Esophagus muscularis mucosa (tissue), 3 donors: ENCODE measurements around the gene CLEC4C.
"Not testable (repeated sequence)": the region's sequence is repeated elsewhere in the genome, so short reads cannot be mapped to it uniquely, and the experiment has no call there.

Experiments used
- POLR2A ChIP-seq: fragments of 450-650 bp; IDR thresholded peaks from one replicate; pipeline ENCODE4 v1.6.1; 2017; ENCODE audit warnings: antibody characterized with exemption, moderate library complexity, mild to moderate bottlenecking, low read depth
- POLR2AphosphoS5 ChIP-seq, 2 donors: sonication (generic); formaldehyde crosslinking; IDR thresholded peaks; one replicate each; pipeline ENCODE4 v1.6.1; 2017; ENCODE audit warnings: antibody characterized with exemption in 2 of 2
- TF ChIP-seq, protein P1 (sequence below), 3 experiments: fragments of 200-600 bp in 2 of 3; fragments of 450-650 bp in 1 of 3; sonication (generic) in 2 of 3; IDR thresholded peaks; one replicate each; pipeline ENCODE4 v1.5.1; 2017 to 2019; ENCODE audit warnings: antibody characterized with exemption in 3 of 3, mild to moderate bottlenecking in 2 of 3, moderate library complexity in 1 of 3

DNA sequence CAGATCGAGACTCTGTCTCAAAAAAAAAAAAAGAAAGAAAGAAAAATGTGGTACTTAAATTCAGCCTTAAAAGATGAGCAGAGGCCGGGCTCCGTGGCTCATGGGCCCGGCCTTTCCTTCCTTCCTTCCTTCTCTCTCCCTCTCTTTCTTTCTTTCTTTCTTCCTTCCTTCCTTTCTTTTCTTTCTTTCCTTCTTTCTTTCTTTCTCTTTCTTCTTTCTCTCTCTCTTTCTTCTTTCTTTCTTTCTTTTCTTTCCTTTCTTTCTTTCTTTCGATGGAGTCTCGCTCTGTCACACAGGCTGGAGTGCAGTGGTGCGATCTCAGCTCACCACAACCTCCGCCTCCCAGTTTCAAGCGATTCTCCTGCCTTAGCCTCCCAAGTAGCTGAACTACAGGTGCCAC is 36.3 kb upstream of the CLEC4C start:
- not testable (repeated sequence) for TF ChIP-seq POLR2A; POLR2AphosphoS5 (IDR thresholded peaks at IDR 0.05)
- TF ChIP-seq, protein P1, sequence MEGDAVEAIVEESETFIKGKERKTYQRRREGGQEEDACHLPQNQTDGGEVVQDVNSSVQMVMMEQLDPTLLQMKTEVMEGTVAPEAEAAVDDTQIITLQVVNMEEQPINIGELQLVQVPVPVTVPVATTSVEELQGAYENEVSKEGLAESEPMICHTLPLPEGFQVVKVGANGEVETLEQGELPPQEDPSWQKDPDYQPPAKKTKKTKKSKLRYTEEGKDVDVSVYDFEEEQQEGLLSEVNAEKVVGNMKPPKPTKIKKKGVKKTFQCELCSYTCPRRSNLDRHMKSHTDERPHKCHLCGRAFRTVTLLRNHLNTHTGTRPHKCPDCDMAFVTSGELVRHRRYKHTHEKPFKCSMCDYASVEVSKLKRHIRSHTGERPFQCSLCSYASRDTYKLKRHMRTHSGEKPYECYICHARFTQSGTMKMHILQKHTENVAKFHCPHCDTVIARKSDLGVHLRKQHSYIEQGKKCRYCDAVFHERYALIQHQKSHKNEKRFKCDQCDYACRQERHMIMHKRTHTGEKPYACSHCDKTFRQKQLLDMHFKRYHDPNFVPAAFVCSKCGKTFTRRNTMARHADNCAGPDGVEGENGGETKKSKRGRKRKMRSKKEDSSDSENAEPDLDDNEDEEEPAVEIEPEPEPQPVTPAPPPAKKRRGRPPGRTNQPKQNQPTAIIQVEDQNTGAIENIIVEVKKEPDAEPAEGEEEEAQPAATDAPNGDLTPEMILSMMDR (IDR thresholded peaks at IDR 0.05): not testable (repeated sequence)
